Thoracic aorta (tissue), 2 donors: Measurements from ENCODE around the gene RAD9A. TPM values are rescaled to one million over a fixed set of nuclear protein-coding genes. Genes with fewer than 3 reads are reported as not detected.

ENCODE experiments used
- ATAC-seq: fragments of 150-250 bp; one replicate; pipeline ENCODE4 v1.8.0; 2017; ENCODE audit warnings: low read depth; ENCODE audit not compliant: insufficient number of reproducible peaks, low FRiP score
- DNase-seq: peaks from one replicate; pipeline ENCODE4 v3.0.0-alpha.2; 2020; ENCODE audit warnings: low spot score
- H3K27ac ChIP-seq, 2 donors: fragments of 200-600 bp; sonication (generic); 1 replicate in 1 of 2; 2 replicates in 1 of 2; pipeline ENCODE4 v1.5.1; 2016; ENCODE audit warnings: mild to moderate bottlenecking in 2 of 2, moderate library complexity in 2 of 2
- H3K27me3 ChIP-seq: fragments of 200-600 bp; sonication (generic); replicated peaks from 2 replicates; pipeline ENCODE4 v1.6.0; 2016; ENCODE audit warnings: mild to moderate bottlenecking; ENCODE audit not compliant: insufficient read depth
- H3K36me3 ChIP-seq: fragments of 200-600 bp; sonication (generic); one replicate; pipeline ENCODE4 v1.5.1; 2016
- H3K4me1 ChIP-seq, 2 donors: fragments of 200-600 bp; sonication (generic); 1 replicate in 1 of 2; 2 replicates in 1 of 2; pipeline versions ENCODE4 v1.5.1 to v1.6.0; 2016; ENCODE audit warnings: low read depth in 2 of 2, mild to moderate bottlenecking in 1 of 2; ENCODE audit not compliant: control insufficient read depth in 1 of 2
- H3K4me3 ChIP-seq: fragments of 200-600 bp; sonication (generic); 2 replicates; pipeline ENCODE4 v1.5.1; 2016; ENCODE audit warnings: mild to moderate bottlenecking
- H3K9me3 ChIP-seq: fragments of 200-600 bp; sonication (generic); 2 replicates; pipeline ENCODE4 v1.5.1; 2016
- CTCF ChIP-seq: fragments of 200-600 bp; sonication (generic); IDR thresholded peaks from one replicate; pipeline ENCODE4 v1.5.1; 2019; ENCODE audit warnings: antibody characterized with exemption
- total RNA-seq, 2 donors: library from RNA; depleted of rRNA; stranded (reverse); fragments of >200 nt; gene quantifications; one replicate each; pipeline versions ENCODE4 v1.1.0 to v1.2.3, GENCODE V29; 2016

RAD9A gene
- total RNA-seq, 2 donors from 2014 or later: 15.8 to 23.0 TPM

GRCh38 chr11:67355794-67356386 is 35.9 kb upstream of the RAD9A start:
- Histone ChIP-seq H3K4me1 (peaks cover 47 to 64% of the 10 kb centered on the region in 2 donors), H3K36me3 (no peaks in the 10 kb centered on the region), H3K27me3 (no peaks in the 10 kb centered on the region), H3K9me3 (no peaks in the 10 kb centered on the region), H3K27ac (peak overlapping the region; percentile 99 to 100), H3K4me3 (no peak overlapping the region)
- ATAC-seq (no peak), DNase-seq (no peak)
- no peak for TF ChIP-seq CTCF

- peaks cover 45 to 58% of the 10 kb centered on the region in 2 donors for H3K4me1 ChIP-seq
- no peak overlapping the region for H3K4me3 ChIP-seq
These were observed 35.4 kb upstream of the RAD9A start for GRCh38 chr11:67356387-67356863.

GRCh38 chr11:67356864-67357561 is 34.8 kb upstream of the RAD9A start:
- Histone ChIP-seq H3K9me3 (no peaks in the 10 kb centered on the region), H3K4me1 (peaks cover 40 to 52% of the 10 kb centered on the region in 2 donors), H3K27ac (peak overlapping the region; percentile 99 to 100), H3K4me3 (no peak overlapping the region), H3K27me3 (no peaks in the 10 kb centered on the region), H3K36me3 (no peaks in the 10 kb centered on the region)
- ATAC-seq (no peak), DNase-seq (no peak)
- TF ChIP-seq CTCF: peak; percentile 94

More at GRCh38 chr11:67356387-67356863, 35.4 kb upstream of the RAD9A start:
- no peaks in the 10 kb centered on the region for H3K9me3 ChIP-seq
- peak overlapping the region; percentile 99 to 100 for H3K27ac ChIP-seq
- ATAC-seq (no peak), DNase-seq (no peak)
- no peak for TF ChIP-seq CTCF
- H3K36me3 ChIP-seq: no peaks in the 10 kb centered on the region
- no peaks in the 10 kb centered on the region for H3K27me3 ChIP-seq

GRCh38 chr11:67357831-67358670 is 33.7 kb upstream of the RAD9A start:
- Histone ChIP-seq H3K4me3 (no peak overlapping the region), H3K9me3 (no peaks in the 10 kb centered on the region), H3K4me1 (peaks cover 34 to 46% of the 10 kb centered on the region in 2 donors), H3K36me3 (no peaks in the 10 kb centered on the region), H3K27ac (peak overlapping the region; percentile 37 to 99), H3K27me3 (no peaks in the 10 kb centered on the region)
- no peak for TF ChIP-seq CTCF
- ATAC-seq (no peak), DNase-seq (no peak)

GRCh38 chr11:67364169-67364568 is 27.6 kb upstream of the RAD9A start:
- H3K9me3 ChIP-seq: no peaks in the 10 kb centered on the region
- ATAC-seq: no peak
- no peak overlapping the region for H3K27ac ChIP-seq
- no peak for DNase-seq
- H3K36me3 ChIP-seq: peaks cover 8% of the 10 kb centered on the region
- H3K27me3 ChIP-seq: no peaks in the 10 kb centered on the region
- TF ChIP-seq CTCF: no peak
- H3K4me1 ChIP-seq: peaks cover 2 to 17% of the 10 kb centered on the region in 2 donors
- H3K4me3 ChIP-seq: no peak overlapping the region
